H1 (cell line): ENCODE measurements around the gene CADPS. TPM values are rescaled to one million over a fixed set of nuclear protein-coding genes. Genes with fewer than 3 reads are reported as not detected.
A peak's percentile ranks its signal among the peaks of the same experiment; 100 is the strongest.

Source experiments
- CTCF ChIA-PET: fragments of 300-600 bp; sonication (Branson Sonifier 250); formaldehyde crosslinking; loops from one replicate; lab custom pipeline; 2021; ENCODE audit not compliant: partially characterized antibody; lab: Charles Lee
- POLR2A ChIA-PET: fragments of 300-600 bp; sonication (Branson Sonifier 250); formaldehyde crosslinking; loops from one replicate; lab custom pipeline; 2021; ENCODE audit warnings: inconsistent platforms; ENCODE audit not compliant: partially characterized antibody; lab: Charles Lee
- DNase-seq, 2 experiments: peaks; one replicate each; pipeline versions ENCODE4 v3.0.0 to v3.0.0-alpha.2; 2010 to 2022; ENCODE audit warnings: low spot score in 2 of 2, low read depth in 1 of 2, mixed read lengths in 1 of 2
- FAIRE-seq: peaks from 2 replicates; lab custom pipeline; 2011; peaks lifted over from hg19 to GRCh38; lab: Jason Lieb, UNC
- H2AFZ ChIP-seq: 2 replicates; pipeline ENCODE4 v1.8.1; 2012; ENCODE audit warnings: low read length, inconsistent platforms
- H2AK5ac ChIP-seq: 2 replicates; pipeline ENCODE4 v1.6.1; 2013; ENCODE audit warnings: low read depth, low read length
- H2BK120ac ChIP-seq: replicated peaks from 2 replicates; pipeline ENCODE3; 2013; ENCODE audit warnings: low read depth, low read length, inconsistent platforms
- H2BK12ac ChIP-seq: 2 replicates; pipeline ENCODE4 v1.6.1; 2013; ENCODE audit warnings: low read depth, low read length
- H2BK15ac ChIP-seq: 2 replicates; pipeline ENCODE4 v1.6.1; 2013; ENCODE audit warnings: low read length
- H2BK20ac ChIP-seq: 2 replicates; pipeline ENCODE4 v1.6.1; 2013; ENCODE audit warnings: low read length
- H2BK5ac ChIP-seq: 2 replicates; pipeline ENCODE4 v1.6.1; 2013; ENCODE audit warnings: low read depth, low read length
- H3K14ac ChIP-seq: 2 replicates; pipeline ENCODE4 v1.6.1; 2013; ENCODE audit warnings: inconsistent platforms; ENCODE audit not compliant: insufficient read length
- H3K18ac ChIP-seq: 2 replicates; pipeline ENCODE4 v1.6.1; 2013; ENCODE audit warnings: low read length; ENCODE audit errors: extremely low read depth
- H3K23ac ChIP-seq: 2 replicates; pipeline ENCODE4 v1.6.1; 2013; ENCODE audit warnings: inconsistent platforms; ENCODE audit not compliant: insufficient read length
- H3K23me2 ChIP-seq: 2 replicates; pipeline ENCODE4 v1.6.1; 2013; ENCODE audit warnings: low read depth, low read length
- H3K27ac ChIP-seq: 2 replicates; pipeline ENCODE4 v1.6.1; 2011; ENCODE audit warnings: low read depth, low read length, inconsistent platforms
- H3K27me3 ChIP-seq, 4 experiments: replicated peaks in 1 of 4; 1 replicate in 1 of 4; 2 replicates in 3 of 4; pipeline versions ENCODE4 v1.6.1 to v1.8.1; 2011 to 2013; ENCODE audit warnings: low read length in 3 of 4, mild to moderate bottlenecking in 3 of 4, inconsistent platforms in 2 of 4, mixed read lengths in 2 of 4, moderate library complexity in 1 of 4; ENCODE audit not compliant: control insufficient read depth in 3 of 4, insufficient read depth in 3 of 4; ENCODE audit errors: extremely low read depth in 1 of 4
- H3K36me3 ChIP-seq, 4 experiments: 2 replicates each; pipeline versions ENCODE4 v1.6.1 to v1.8.1; 2011 to 2013; ENCODE audit warnings: mild to moderate bottlenecking in 4 of 4, low read length in 3 of 4, moderate library complexity in 2 of 4, control low read depth in 1 of 4, inconsistent platforms in 1 of 4; ENCODE audit not compliant: insufficient read depth in 4 of 4, control insufficient read depth in 2 of 4
- H3K4ac ChIP-seq: replicated peaks from 2 replicates; pipeline ENCODE3; 2013; ENCODE audit warnings: low read length, low read depth, mixed read lengths, inconsistent platforms; ENCODE audit not compliant: insufficient read length
- H3K4me1 ChIP-seq, 4 experiments: replicated peaks in 1 of 4; 1 replicate in 1 of 4; 2 replicates in 3 of 4; pipeline versions ENCODE4 v1.6.1 to v1.8.1; 2011 to 2013; ENCODE audit warnings: low read length in 3 of 4, inconsistent platforms in 2 of 4, mixed read lengths in 1 of 4; ENCODE audit not compliant: insufficient read depth in 4 of 4, control insufficient read depth in 3 of 4
- H3K4me2 ChIP-seq, 2 experiments: 2 replicates each; pipeline versions ENCODE4 v1.6.1 to v1.8.1; 2011 to 2013; ENCODE audit warnings: low read depth in 2 of 2, low read length in 2 of 2, control low read depth in 1 of 2, inconsistent platforms in 1 of 2, mild to moderate bottlenecking in 1 of 2; ENCODE audit not compliant: insufficient read depth in 1 of 2
- H3K4me3 ChIP-seq, 4 experiments: fragments of 200-600, 300-600 bp in 1 of 4; sonication (generic), shearing (Covaris generic), sonication (Bioruptor Twin) in 1 of 4; 2 replicates each; pipeline versions ENCODE4 v1.5.1 to v1.8.1; 2011 to 2016; ENCODE audit warnings: low read length in 4 of 4, low read depth in 3 of 4, control low read depth in 2 of 4, inconsistent platforms in 2 of 4, mild to moderate bottlenecking in 2 of 4, mixed read lengths in 1 of 4, moderate library complexity in 1 of 4; ENCODE audit not compliant: insufficient read depth in 2 of 4; ENCODE audit errors: extremely low read depth in 1 of 4
- H3K56ac ChIP-seq: replicated peaks from 2 replicates; pipeline ENCODE3; 2013; ENCODE audit warnings: low read depth, mild to moderate bottlenecking, mixed read lengths, low read length, inconsistent platforms; ENCODE audit not compliant: insufficient read length
- H3K79me1 ChIP-seq: 2 replicates; pipeline ENCODE4 v1.6.1; 2013; ENCODE audit warnings: low read depth, low read length, control low read depth
- H3K79me2 ChIP-seq, 2 experiments: 2 replicates each; pipeline versions ENCODE4 v1.6.1 to v1.8.1; 2012 to 2013; ENCODE audit warnings: low read length in 2 of 2, mild to moderate bottlenecking in 2 of 2, inconsistent platforms in 1 of 2; ENCODE audit not compliant: insufficient read depth in 2 of 2, control insufficient read depth in 1 of 2
- H3K9ac ChIP-seq, 4 experiments: replicated peaks in 1 of 4; 1 replicate in 1 of 4; 2 replicates in 3 of 4; pipeline versions ENCODE4 v1.6.1 to v1.8.1; 2011 to 2013; ENCODE audit warnings: low read depth in 3 of 4, low read length in 3 of 4, control low read depth in 2 of 4, mild to moderate bottlenecking in 2 of 4, moderate library complexity in 2 of 4, inconsistent platforms in 1 of 4; ENCODE audit errors: extremely low read depth in 1 of 4
- H3K9me3 ChIP-seq, 2 experiments: 2 replicates each; pipeline versions ENCODE4 v1.6.1 to v1.8.1; 2012 to 2013; ENCODE audit warnings: mild to moderate bottlenecking in 2 of 2, moderate library complexity in 2 of 2, control low read depth in 1 of 2, inconsistent platforms in 1 of 2, low read depth in 1 of 2, low read length in 1 of 2, mixed read lengths in 1 of 2; ENCODE audit not compliant: insufficient read depth in 2 of 2
- H4K20me1 ChIP-seq, 2 experiments: replicated peaks in 1 of 2; 2 replicates each; pipeline versions ENCODE3 to v1.8.1; 2011 to 2013; ENCODE audit warnings: inconsistent platforms in 2 of 2, low read length in 2 of 2, mild to moderate bottlenecking in 1 of 2; ENCODE audit not compliant: insufficient read depth in 2 of 2, control insufficient read depth in 1 of 2
- H4K5ac ChIP-seq: 2 replicates; pipeline ENCODE4 v1.6.1; 2013; ENCODE audit warnings: low read length, low read depth, mixed read lengths, inconsistent platforms; ENCODE audit not compliant: insufficient read length
- H4K8ac ChIP-seq: 2 replicates; pipeline ENCODE4 v1.8.0; 2013; ENCODE audit warnings: mild to moderate bottlenecking, moderate library complexity, low read length, inconsistent platforms; ENCODE audit not compliant: insufficient read depth; ENCODE audit errors: extremely low read depth
- H4K91ac ChIP-seq: replicated peaks from 2 replicates; pipeline ENCODE3; 2013; ENCODE audit warnings: low read length, mixed read lengths, inconsistent platforms; ENCODE audit not compliant: insufficient read length
- HDAC6 ChIP-seq: IDR thresholded peaks from one replicate; pipeline ENCODE4 v1.7.1; 2012; ENCODE audit warnings: low read depth, mild to moderate bottlenecking, inconsistent platforms, low read length, moderate library complexity
- KDM4A ChIP-seq: IDR thresholded peaks from one replicate; pipeline ENCODE4 v1.7.1; 2012; ENCODE audit warnings: low read depth, mild to moderate bottlenecking, moderate library complexity, low read length, inconsistent platforms; ENCODE audit not compliant: severe bottlenecking
- RNF2 ChIP-seq: fragments of 200-900, 300-1000 bp; sonication (generic); IDR thresholded peaks from 2 replicates; pipeline ENCODE4 v1.7.1; 2016; ENCODE audit warnings: borderline replicate concordance, low read depth, mild to moderate bottlenecking, antibody characterized with exemption, low read length; ENCODE audit not compliant: poor library complexity, severe bottlenecking; ENCODE audit errors: missing control alignments
- WGBS, 2 experiments: shearing (Covaris generic) in 1 of 2; methylation state at CpG; one replicate each; pipeline versions ENCODE4 v1.1.6 to v1.1.7; 2013 to 2015; ENCODE audit warnings: low lambda C conversion rate in 2 of 2, mixed read lengths in 2 of 2, inconsistent platforms in 1 of 2, low coverage in 1 of 2, missing lambda C conversion rate in 1 of 2; ENCODE audit not compliant: insufficient replicate concordance in 2 of 2, insufficient coverage in 1 of 2, insufficient read length in 1 of 2; ENCODE audit errors: extremely low coverage in 1 of 2, missing lambda C conversion rate in 1 of 2; 5-methylcytosine and 5-hydroxymethylcytosine counted together
- polyA plus RNA-seq, 7 experiments: library from polyadenylated mRNA; depleted of rRNA in 3 of 7; stranded (reverse) in 5 of 7; unstranded in 2 of 7; fragments of >200 nt in 5 of 7; fragments of 200-250 nt in 2 of 7; gene quantifications; 1 replicate in 5 of 7; 2 replicates in 1 of 7; 4 replicates in 1 of 7; pipeline versions ENCODE4 v1.2.1 to v1.2.3, GENCODE V29; 2011 to 2013; ENCODE audit warnings: missing spikeins in 2 of 7, mixed read lengths in 2 of 7
- total RNA-seq: library from RNA; stranded (reverse); fragmentation: NEBNext Ultra II Directional; extraction: Animal tissue kit (Norgen Biotek cat#: 25700); gene quantifications from 2 replicates; pipeline ENCODE4 v1.2.1, GENCODE V29; 2021
- TF ChIP-seq, protein P1 (sequence below): IDR thresholded peaks from 2 replicates; pipeline ENCODE4 v1.6.1; 2012; ENCODE audit warnings: inconsistent platforms

Gene CADPS
- total and polyA plus RNA-seq, 2 of the 8 experiments (the other 6 are each of a cell fraction or from before 2014, with no cell fraction given) = 7.1 to 10.2 TPM

DNA sequence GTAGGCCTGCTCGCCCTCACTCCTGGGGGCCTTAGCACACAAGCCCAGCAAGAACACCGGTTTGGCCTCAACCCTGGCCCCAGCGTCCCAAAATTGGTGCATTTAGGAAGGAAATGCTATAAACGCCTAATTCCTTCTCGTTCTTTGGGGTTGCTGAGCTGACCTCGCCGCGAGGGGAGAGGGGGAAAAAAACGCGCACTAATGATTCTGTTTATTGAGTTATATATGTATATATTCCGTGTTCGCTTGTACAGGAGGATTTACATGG lies 505.8 kb downstream of the CADPS start:
- H4K5ac ChIP-seq = no peak overlapping the region
- peaks cover 4% of the 10 kb centered on the region; the same call in 1 of the 2 replicates for H3K23me2 ChIP-seq
- H3K9me3 ChIP-seq = no peaks in the 10 kb centered on the region; a peak in 1 of 4 replicates
- no peak overlapping the region for H4K8ac ChIP-seq
- peaks cover 2 to 12% of the 10 kb centered on the region in 2 experiments for H4K20me1 ChIP-seq
- no peak overlapping the region for H3K56ac ChIP-seq
- no peak overlapping the region for H4K91ac ChIP-seq
- H2BK120ac ChIP-seq = no peak overlapping the region
- H2BK15ac ChIP-seq = no peak overlapping the region
- POLR2A ChIA-PET = interaction anchor here (0.8 to 4.6 kb wide), 2 partner anchors 10 to 12 kb away, joined by 3 to 26 read pairs; no protein-coding TSS in a partner anchor
- no peaks in the 10 kb centered on the region for H3K36me3 ChIP-seq
- no peak overlapping the region for H3K4ac ChIP-seq
- peak overlapping the region; percentile 73 to 90 for H3K4me2 ChIP-seq
- no peak overlapping the region for H3K14ac ChIP-seq
- no peak overlapping the region for H2BK5ac ChIP-seq
- no peaks in the 10 kb centered on the region for H3K79me1 ChIP-seq
- no peak overlapping the region for H2AK5ac ChIP-seq
- H2BK12ac ChIP-seq = no peak overlapping the region
- TF ChIP-seq RNF2 (peak; percentile 23), KDM4A (peak; percentile 4), HDAC6 (no peak)
- TF ChIP-seq, protein P1, sequence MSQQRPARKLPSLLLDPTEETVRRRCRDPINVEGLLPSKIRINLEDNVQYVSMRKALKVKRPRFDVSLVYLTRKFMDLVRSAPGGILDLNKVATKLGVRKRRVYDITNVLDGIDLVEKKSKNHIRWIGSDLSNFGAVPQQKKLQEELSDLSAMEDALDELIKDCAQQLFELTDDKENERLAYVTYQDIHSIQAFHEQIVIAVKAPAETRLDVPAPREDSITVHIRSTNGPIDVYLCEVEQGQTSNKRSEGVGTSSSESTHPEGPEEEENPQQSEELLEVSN = peak; percentile 50; the same call in 1 of the 2 replicates
- TF ChIP-seq, all 59 proteins: peak for 3
- Histone ChIP-seq H3K27me3 (peaks cover 87 to 100% (median 98%) of the 10 kb centered on the region in 4 experiments), H3K23ac (no peak overlapping the region), H2AFZ (no peak overlapping the region), H3K27ac (no peak overlapping the region), H3K79me2 (no peaks in the 10 kb centered on the region), H3K4me3 (peak overlapping the region; percentile 46 to 60 (median 52)), H3K18ac (no peak overlapping the region), H3K4me1 (peaks cover 18 to 65% (median 42%) of the 10 kb centered on the region in 4 experiments), H3K9ac (no peak overlapping the region), H2BK20ac (no peak overlapping the region)
- WGBS, 2 experiments = 6% methylated on average over 12 of the region's 12 CpGs; no CpG with 5 or more reads in 1 of the 2 experiments
- CTCF ChIA-PET = interaction anchor here (0.6 to 3.3 kb wide), 12 partner anchors 8 to 880 kb away, joined by 3 to 20 read pairs (median 4); no protein-coding TSS in a partner anchor
- DNase-seq (no peak), FAIRE-seq (no peak)
